Measurements from ENCODE around the gene SECISBP2.
A peak's percentile ranks its signal among the peaks of the same experiment; 100 is the strongest.
"Not testable (repeated sequence)": the region's sequence is repeated elsewhere in the genome, so short reads cannot be mapped to it uniquely, and the experiment has no call there.

SECISBP2 gene

GRCh38 chr9:89367726-89368437 is 49.6 kb downstream of the SECISBP2 start:
- no peak for DNase-seq

GRCh38 chr9:89368550-89368949 is 50.2 kb downstream of the SECISBP2 start:
- no peak for DNase-seq

DNA sequence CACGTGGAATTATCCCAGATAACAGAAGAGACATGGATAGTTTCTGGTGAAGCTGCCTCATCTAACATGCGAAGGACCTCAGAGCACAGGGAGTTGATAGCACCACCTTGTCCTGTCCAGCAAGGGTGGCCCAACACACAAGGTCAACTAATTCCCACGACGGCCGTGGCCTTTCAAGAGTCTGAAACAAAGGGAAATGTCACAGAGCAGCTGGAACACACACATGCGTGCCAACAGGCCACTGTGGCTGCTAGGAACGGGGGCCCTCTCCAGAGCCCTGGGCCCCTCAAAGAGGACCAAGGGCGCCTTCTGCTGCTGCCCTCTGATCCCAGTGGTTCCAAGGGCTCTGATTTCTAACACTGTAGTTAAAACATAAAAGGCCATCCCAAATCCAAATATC is 50.7 kb downstream of the SECISBP2 start:
- DNase-seq, result no peak

- DNase-seq, result no peak
These were observed 52.3 kb downstream of the SECISBP2 start for GRCh38 chr9:89370593-89370992.

DNA sequence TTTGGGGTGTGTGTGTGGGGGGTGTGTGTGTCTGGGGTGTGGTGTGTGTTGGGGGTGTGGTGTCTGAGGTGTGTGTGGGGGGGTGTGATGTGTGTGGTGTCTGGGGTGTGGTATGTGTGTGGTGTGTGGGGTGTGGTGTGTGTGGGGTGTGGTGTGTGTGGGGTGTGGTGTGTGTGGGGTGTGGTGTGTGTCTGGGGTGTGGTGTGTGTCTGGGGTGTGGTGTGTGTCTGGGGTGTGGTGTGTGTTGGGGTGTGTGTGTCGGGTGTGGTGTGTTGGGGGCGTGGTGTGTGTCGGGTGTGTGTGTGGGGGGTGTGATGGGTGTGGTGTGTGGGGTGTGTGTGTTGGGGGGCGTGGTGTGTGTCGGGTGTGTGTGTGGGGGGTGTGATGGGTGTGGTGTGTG is 53.5 kb downstream of the SECISBP2 start:
- not testable (repeated sequence) for DNase-seq

DNA sequence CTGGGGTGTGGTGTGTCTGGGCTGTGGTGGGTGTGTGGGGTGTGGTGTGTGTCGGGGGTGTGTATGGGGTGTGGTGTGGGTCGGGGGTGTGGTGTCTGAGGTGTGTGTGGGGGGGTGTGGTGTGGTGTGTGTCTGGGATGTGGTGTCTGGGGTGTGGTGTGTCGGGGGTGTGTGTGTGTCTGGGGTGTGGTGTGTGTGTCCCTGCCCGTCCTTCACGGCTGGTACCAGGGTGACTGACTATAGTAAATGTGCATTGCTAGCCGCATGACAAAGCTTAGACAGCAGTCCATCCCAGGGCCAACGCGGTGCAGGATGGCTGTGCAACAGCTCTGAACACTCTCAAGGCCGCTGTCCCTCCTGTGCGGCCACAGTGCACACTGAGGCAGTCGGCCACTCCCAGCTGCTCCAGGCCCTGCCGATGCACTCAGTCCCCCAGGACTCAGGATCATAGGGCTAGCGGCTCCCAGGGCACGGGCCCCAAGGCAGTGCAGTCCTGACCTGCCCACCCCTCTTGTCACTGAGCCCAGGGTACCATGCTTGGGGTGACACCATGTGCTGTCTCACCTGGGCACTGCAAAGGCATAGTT is 54.0 kb downstream of the SECISBP2 start:
- peak; percentile 39 for DNase-seq

DNA sequence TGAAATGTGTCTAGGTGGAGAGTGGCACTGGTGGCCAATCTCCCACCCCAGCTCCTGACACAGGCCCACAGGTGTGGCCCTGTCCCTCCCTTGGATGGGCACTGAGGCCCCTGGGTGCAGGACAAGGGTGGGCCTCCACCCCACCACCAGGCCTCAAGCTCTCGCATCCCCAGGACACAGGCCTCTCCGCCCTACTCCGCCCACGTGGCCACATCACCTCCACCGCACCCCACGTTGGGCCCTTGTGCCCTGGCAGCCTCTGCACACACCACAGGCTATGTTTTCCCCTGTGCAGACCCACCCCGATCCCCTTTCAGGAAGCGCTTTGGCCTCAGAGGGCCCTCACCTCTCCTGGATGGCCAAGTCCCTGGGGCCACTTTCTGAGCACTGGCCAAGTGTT is 54.7 kb downstream of the SECISBP2 start:
- no peak for DNase-seq

DNA sequence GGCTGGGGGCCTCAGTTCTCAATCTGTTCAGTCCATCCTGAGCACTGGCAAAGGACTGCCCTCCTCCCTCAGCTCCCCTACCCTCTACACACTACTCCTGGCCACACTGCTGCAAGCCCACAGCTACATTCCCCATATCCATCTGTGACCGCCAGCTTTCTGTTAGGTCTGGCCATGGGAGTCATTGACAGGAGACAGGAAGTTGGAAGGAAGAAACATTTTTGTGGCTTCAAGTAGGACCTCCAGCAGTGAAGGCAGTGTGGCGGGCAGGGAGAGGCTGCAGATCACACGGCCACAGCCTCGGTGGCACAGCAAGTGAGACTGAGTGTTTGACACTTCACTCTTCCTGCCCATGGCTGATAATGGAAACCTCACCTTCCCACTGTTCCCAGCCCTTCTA is 55.9 kb downstream of the SECISBP2 start:
- DNase-seq, result no peak

DNA sequence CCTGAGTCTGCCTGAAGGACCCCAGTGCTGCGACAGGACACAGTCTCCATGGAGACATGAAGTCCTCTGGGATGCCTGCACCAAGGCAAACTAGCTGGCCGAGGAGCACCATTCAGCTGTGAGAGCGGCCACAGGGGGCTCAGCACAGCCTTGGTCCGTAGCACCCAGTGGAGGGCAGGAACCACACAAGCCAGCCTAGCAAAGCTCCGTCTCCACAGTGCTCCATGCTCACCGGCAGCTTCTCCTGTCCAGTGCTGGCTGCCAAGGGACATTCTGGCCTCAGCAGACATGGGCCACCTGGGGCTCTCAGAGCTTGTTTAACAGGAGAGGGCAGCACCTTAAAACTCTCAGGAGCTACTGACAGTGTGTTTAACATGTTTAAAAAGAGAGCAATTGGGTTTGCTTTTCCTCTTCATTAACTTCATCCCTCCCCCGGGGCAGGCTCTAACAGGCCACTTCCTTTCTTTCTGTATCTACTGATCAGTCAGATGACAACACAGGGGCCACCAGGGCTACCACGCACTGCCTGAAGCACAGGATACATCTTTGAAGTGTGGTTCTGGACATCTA is 57.0 kb downstream of the SECISBP2 start:
- DNase-seq, result no peak

DNA sequence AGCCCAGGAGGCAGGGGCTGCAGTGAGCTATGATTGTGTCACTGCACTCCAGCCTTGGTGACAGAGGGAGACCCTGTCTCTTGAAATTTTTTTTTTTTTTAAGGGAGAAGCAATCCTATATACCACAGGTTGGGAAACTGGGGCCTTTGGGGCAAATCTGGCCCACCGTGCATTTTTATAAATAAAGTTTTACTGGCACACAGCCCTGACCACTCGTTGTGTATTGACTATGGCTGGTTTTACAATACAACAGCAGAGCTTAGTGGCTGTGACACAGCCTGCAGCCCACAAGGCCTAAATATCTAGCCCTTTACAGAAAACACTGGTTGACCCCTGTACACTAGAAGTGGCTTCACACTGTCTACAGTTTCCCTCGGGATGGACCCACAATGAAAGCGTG is 58.0 kb downstream of the SECISBP2 start:
- DNase-seq, result no peak

- DNase-seq, result no peak
These were observed 58.5 kb downstream of the SECISBP2 start for GRCh38 chr9:89376741-89377351.

- no peak for DNase-seq
These were observed 59.1 kb downstream of the SECISBP2 start for GRCh38 chr9:89377411-89377810.

- no peak for DNase-seq
These were observed 60.2 kb downstream of the SECISBP2 start for GRCh38 chr9:89378541-89378940.

GRCh38 chr9:89379031-89379430 is 60.7 kb downstream of the SECISBP2 start:
- no peak for DNase-seq

- DNase-seq, result no peak
These were observed 61.3 kb downstream of the SECISBP2 start for GRCh38 chr9:89379508-89380115.

DNA sequence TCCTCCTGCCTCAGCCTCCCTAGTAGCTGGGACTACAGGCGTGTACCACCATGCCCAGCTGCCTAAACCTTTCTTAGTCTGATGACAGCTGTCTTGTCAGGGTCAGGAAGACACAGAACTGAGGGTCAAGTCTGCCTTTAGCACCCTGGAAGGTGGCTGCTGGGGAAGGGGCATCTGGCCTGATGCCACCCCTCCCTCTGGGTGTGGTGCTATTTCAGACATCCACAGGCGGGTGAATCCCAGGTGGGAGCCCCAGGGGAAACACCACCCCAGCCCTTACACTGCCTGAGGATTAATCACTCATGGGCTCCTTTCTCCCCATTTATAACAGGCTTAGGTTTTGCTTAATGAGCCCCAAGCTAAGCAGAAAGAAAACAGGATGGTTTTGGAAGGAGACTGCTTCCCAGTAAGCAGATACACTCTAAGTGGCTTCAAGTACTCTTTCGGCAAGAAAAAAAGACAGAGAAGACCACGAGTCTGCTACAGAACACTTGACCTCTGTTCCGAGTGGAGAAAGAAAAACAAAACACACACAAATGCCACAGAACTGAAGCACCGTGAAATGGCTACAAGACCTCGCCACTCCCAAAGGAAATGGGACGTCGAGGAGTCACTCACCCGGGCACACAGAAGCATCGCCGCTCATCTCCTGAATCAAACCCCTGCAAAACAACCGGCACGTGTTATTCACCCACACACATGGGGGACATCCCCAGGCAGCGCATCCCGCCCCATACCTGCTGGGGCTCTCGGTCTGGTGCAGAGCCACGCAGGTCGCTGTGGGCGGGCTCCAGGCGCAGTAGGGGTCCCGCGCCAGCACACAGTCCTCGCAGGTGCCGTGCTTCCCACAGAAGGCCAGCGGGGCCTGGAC is 62.4 kb downstream of the SECISBP2 start:
- no peak for DNase-seq

DNA sequence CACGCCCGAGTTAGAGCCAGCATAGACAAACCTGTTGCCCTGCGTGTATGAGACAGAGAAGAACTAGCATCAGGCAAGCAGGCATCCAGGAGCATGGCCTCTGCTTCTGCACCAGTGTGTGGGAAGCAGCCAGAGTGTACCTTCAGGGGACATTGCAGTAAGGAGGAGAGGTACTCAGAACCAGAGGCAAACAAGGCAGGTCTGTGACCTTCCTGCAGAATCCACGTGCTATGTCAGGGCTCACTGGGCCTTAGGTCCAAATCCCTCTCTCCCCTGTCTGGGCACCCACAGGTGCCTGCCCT is 63.0 kb downstream of the SECISBP2 start:
- no peak for DNase-seq

GRCh38 chr9:89382026-89382986 is 64.0 kb downstream of the SECISBP2 start:
- peak; percentile 44 for DNase-seq

GRCh38 chr9:89383030-89383720 is 64.9 kb downstream of the SECISBP2 start:
- no peak for DNase-seq

- DNase-seq, result no peak
These were observed 65.5 kb downstream of the SECISBP2 start for GRCh38 chr9:89383721-89384300.

- no peak for DNase-seq
These were observed 66.5 kb downstream of the SECISBP2 start for GRCh38 chr9:89384783-89385182.
